ENCODE results near the gene RBBP8NL.
A peak's percentile ranks its signal among the peaks of the same experiment; 100 is the strongest.

The RBBP8NL gene

GRCh38 chr20:62424249-62425107 is 2.9 kb downstream of the RBBP8NL start:
- FAIRE-seq (peak; percentile 77), DNase-seq (ENCODE audit: insufficient read length, low spot score) (no peak)

- DNase-seq (ENCODE audit: insufficient read length, low spot score) (no peak), FAIRE-seq (no peak)
Measured at GRCh38 chr20:62423326-62423706, 4.0 kb downstream of the RBBP8NL start.

GRCh38 chr20:62422636-62423325 is 4.6 kb downstream of the RBBP8NL start:
- peak; percentile 38 for FAIRE-seq

GRCh38 chr20:62421716-62421990 is 5.7 kb downstream of the RBBP8NL start:
- no peak for DNase-seq (ENCODE audit: insufficient read length, low spot score)
- no peak for FAIRE-seq

More at GRCh38 chr20:62422636-62423325, 4.6 kb downstream of the RBBP8NL start:
- DNase-seq (ENCODE audit: insufficient read length, low spot score) = no peak

GRCh38 chr20:62420846-62421715 is 6.3 kb downstream of the RBBP8NL start:
- peak; percentile 100 for FAIRE-seq
- no peak for DNase-seq (ENCODE audit: insufficient read length, low spot score)

- FAIRE-seq = no peak
Measured at GRCh38 chr20:62419759-62420158, 7.6 kb downstream of the RBBP8NL start.

GRCh38 chr20:62418709-62419487 is 8.4 kb downstream of the RBBP8NL start:
- DNase-seq (ENCODE audit: insufficient read length, low spot score) (no peak), FAIRE-seq (peak; percentile 9)

More at GRCh38 chr20:62419759-62420158, 7.6 kb downstream of the RBBP8NL start:
- DNase-seq (ENCODE audit: insufficient read length, low spot score) = no peak

- FAIRE-seq (peak; percentile 93), DNase-seq (ENCODE audit: insufficient read length, low spot score) (no peak)
Measured at GRCh38 chr20:62417981-62418708, 9.2 kb downstream of the RBBP8NL start.

GRCh38 chr20:62416651-62417637 is 10.4 kb downstream of the RBBP8NL start:
- DNase-seq (ENCODE audit: insufficient read length, low spot score) = no peak
- peak; percentile 13 for FAIRE-seq

- no peak for FAIRE-seq
Measured at GRCh38 chr20:62415354-62416111, 11.8 kb downstream of the RBBP8NL start.

GRCh38 chr20:62413896-62414481 is 13.3 kb downstream of the RBBP8NL start:
- no peak for DNase-seq (ENCODE audit: insufficient read length, low spot score)
- FAIRE-seq = peak; percentile 93

More at GRCh38 chr20:62415354-62416111, 11.8 kb downstream of the RBBP8NL start:
- no peak for DNase-seq (ENCODE audit: insufficient read length, low spot score)

- FAIRE-seq (no peak), DNase-seq (ENCODE audit: insufficient read length, low spot score) (no peak)
Measured at GRCh38 chr20:62413025-62413570, 14.2 kb downstream of the RBBP8NL start.

- no peak for DNase-seq (ENCODE audit: insufficient read length, low spot score)
- FAIRE-seq = peak; percentile 81
Measured at GRCh38 chr20:62412194-62413024, 14.9 kb downstream of the RBBP8NL start.

GRCh38 chr20:62411479-62412193 is 15.7 kb downstream of the RBBP8NL start:
- FAIRE-seq (peak; percentile 67), DNase-seq (ENCODE audit: insufficient read length, low spot score) (no peak)

GRCh38 chr20:62410746-62411478 is 16.4 kb downstream of the RBBP8NL start:
- peak; percentile 48 for FAIRE-seq
- DNase-seq (ENCODE audit: insufficient read length, low spot score) = no peak
